ENCODE measurements around the gene PATJ.

Gene PATJ

DNA sequence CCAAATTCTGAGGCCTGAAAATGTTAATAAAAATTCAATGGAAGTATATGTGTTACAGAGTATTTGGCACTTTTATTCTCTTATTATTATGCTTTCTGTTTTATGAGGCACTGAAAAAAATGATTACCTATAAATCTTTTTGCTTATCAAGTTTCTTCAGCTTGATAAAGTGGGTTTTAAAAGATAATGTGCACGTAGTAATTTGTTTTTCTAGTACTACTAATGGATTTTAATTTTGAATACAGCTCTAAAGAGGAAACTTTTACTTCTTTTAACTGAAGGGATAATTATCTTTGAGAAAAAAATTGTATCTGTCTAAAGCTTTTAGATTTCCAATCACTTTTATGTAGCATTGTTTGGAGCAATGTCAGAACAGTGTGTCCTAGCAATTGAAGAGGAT lies 241.0 kb downstream of the PATJ start:
- Mint-ChIP-seq H3K27ac (no peak overlapping the region), H3K4me3 (no peak overlapping the region), H3K36me3 (ENCODE audit: insufficient read depth) (peaks cover 3% of the 10 kb centered on the region), H3K9me3 (no peaks in the 10 kb centered on the region), H3K27me3 (no peaks in the 10 kb centered on the region), H3K4me1 (ENCODE audit: low read depth in 2 of 2) (no peaks in the 10 kb centered on the region)
- ATAC-seq (replicated peaks), result no peak
- no peak for DNase-seq

DNA sequence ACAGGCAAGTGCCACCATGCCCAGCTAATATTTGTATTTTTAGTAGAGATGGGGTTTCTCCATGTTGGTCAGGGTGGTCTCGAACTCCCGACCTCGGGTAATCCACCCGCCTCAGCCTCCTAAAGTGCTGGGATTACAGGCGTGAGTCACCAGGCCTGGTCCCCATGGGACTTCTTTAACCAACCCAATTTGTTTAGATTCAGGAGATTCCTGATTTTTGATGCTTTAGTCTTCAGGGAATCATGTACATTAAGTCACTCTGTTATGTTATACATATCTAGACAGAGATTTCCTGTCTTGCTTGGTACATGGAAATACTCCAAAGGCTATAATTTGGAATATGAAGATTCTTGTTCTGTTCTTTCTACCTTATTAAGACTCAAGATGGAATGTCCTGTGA lies 250.0 kb downstream of the PATJ start:
- Mint-ChIP-seq H3K27ac (no peak overlapping the region), H3K4me1 (ENCODE audit: low read depth in 2 of 2) (no peaks in the 10 kb centered on the region), H3K4me3 (no peak overlapping the region), H3K36me3 (ENCODE audit: insufficient read depth) (peaks cover 13% of the 10 kb centered on the region), H3K9me3 (no peaks in the 10 kb centered on the region), H3K27me3 (no peaks in the 10 kb centered on the region)
- DNase-seq, result no peak
- no peak for ATAC-seq (replicated peaks)

DNA sequence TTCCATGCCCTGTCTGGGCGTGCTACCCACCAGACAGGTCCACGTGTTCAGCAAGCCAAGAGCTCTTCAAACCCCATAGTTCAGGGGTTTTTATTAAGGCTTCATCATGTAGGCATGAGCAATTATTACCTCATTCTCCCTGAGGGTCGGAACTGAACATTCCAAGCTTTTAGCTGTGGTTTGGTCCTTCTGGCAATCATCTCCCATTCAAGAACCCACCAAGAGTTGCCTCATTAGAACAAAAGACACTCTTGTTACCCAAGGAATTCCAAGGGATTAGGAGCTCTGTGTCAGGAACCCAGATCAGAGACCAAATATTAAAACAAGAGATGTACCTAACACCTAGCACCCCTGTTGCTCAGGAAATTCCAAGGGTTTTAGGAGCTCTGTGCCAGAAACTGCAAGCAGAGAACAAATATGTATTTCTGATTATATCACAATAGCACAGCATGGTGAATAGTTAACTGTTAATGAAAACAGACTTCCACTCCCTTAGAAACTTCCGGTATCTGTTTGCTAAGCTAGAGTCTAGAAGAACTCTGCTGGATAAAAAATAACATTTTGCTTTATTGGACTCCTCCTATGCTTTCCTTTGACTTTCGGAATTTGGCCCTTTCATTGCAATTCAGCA lies 251.2 kb downstream of the PATJ start:
- H3K4me3 Mint-ChIP-seq, result no peak overlapping the region
- DNase-seq, result no peak
- H3K36me3 Mint-ChIP-seq (ENCODE audit: insufficient read depth), result peaks cover 16% of the 10 kb centered on the region
- no peak overlapping the region for H3K27ac Mint-ChIP-seq
- H3K27me3 Mint-ChIP-seq, result no peaks in the 10 kb centered on the region
- no peaks in the 10 kb centered on the region for H3K4me1 Mint-ChIP-seq (ENCODE audit: low read depth in 2 of 2)
- no peak for ATAC-seq (replicated peaks)
- H3K9me3 Mint-ChIP-seq, result no peaks in the 10 kb centered on the region

DNA sequence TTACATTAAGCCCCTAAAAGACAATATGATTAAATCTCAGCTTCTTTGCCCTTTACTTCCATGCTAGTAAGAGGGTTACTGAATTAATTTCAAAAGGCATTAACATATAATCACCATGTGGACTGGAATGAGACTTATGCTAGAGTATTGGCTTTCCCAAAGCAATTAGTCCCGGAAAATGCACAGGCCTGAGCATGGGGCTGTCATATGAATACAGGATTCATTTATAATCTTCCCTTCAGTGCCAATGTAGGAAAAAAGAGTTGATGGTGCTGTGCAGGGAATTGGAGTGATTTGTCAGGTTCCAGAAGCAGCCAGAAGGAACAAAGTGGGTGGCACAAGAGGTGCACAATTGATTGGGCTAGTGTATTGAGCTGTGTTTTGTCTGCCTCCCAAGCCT lies 253.4 kb downstream of the PATJ start:
- Mint-ChIP-seq H3K9me3 (peaks cover 0 to 2% of the 10 kb centered on the region in 2 donors), H3K27ac (no peak overlapping the region), H3K27me3 (no peaks in the 10 kb centered on the region), H3K4me1 (ENCODE audit: low read depth in 2 of 2) (no peaks in the 10 kb centered on the region), H3K4me3 (no peak overlapping the region), H3K36me3 (ENCODE audit: insufficient read depth) (peaks cover 16% of the 10 kb centered on the region)
- ATAC-seq (replicated peaks) (no peak), DNase-seq (no peak)

DNA sequence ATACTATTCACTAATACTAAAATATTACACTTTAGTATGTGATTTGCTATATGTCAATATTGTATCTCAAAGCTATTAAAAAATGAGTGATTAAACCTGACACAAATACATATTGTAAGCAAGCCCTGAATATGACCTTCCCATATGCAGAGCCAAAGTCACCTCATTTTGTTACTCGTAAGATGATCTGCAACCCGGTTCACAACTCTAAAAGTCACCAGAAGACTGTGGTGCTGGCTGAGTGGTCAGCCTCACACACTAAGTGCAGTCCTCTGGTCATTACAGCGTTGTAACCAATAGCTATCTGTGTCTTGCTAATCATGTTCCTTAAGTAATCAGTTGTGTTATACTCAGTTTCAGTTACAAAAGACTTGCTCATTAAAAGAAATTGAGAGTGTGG lies 254.8 kb downstream of the PATJ start:
- Mint-ChIP-seq H3K27ac (no peak overlapping the region), H3K4me1 (ENCODE audit: low read depth in 2 of 2) (no peaks in the 10 kb centered on the region), H3K9me3 (peaks cover 0 to 2% of the 10 kb centered on the region in 2 donors), H3K27me3 (no peaks in the 10 kb centered on the region), H3K36me3 (ENCODE audit: insufficient read depth) (peaks cover 11% of the 10 kb centered on the region), H3K4me3 (no peak overlapping the region)
- no peak for DNase-seq
- no peak for ATAC-seq (replicated peaks)

DNA sequence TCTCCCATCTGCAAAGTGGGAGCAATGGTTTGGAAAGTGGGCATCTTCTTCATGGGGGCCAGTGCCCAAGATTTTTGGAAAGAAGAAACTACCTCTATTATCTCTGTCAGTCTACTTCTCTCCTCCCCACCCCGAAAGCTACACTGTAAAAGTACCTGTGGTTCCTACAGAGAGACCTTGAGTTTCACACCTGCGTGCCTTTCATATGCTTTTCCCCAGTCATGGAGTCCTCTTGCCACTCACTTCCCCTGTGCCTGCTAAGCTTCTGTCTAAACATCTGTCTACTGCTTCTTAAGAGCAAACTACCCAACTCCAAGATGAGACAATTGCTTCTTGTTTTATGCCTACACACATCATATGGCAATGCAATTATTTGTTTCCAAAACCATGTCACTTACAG lies 261.5 kb downstream of the PATJ start:
- H3K27me3 Mint-ChIP-seq, result no peaks in the 10 kb centered on the region
- no peak for DNase-seq
- no peak overlapping the region for H3K4me3 Mint-ChIP-seq
- no peaks in the 10 kb centered on the region for H3K36me3 Mint-ChIP-seq (ENCODE audit: insufficient read depth)
- peaks cover 0 to 2% of the 10 kb centered on the region in 2 donors for H3K9me3 Mint-ChIP-seq
- H3K27ac Mint-ChIP-seq, result no peak overlapping the region
- no peak for ATAC-seq (replicated peaks)
- H3K4me1 Mint-ChIP-seq (ENCODE audit: low read depth in 2 of 2), result no peaks in the 10 kb centered on the region

DNA sequence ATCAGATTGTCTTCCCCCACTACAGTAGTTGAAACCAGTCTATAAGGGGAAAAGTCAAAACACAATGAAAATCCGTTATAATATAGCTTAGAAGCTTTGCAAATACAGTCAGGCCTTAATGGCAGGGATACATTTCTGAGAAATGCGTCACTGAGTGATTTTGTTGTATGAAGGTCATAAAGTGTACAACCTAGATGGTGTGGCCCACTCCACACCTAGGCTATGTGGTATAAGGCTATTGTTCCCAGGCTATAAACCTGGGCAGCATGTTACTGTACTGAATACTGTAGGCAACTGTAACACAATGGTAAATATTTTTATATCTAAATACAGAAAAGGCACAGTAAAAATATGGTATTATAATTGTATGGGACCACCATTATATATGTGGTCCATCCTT lies 264.4 kb downstream of the PATJ start:
- ATAC-seq (replicated peaks) (no peak), DNase-seq (no peak)
- H3K27me3 Mint-ChIP-seq, result no peaks in the 10 kb centered on the region
- no peaks in the 10 kb centered on the region for H3K36me3 Mint-ChIP-seq (ENCODE audit: insufficient read depth)
- no peaks in the 10 kb centered on the region for H3K4me1 Mint-ChIP-seq (ENCODE audit: low read depth in 2 of 2)
- H3K27ac Mint-ChIP-seq, result no peak overlapping the region
- no peaks in the 10 kb centered on the region for H3K9me3 Mint-ChIP-seq
- H3K4me3 Mint-ChIP-seq, result no peak overlapping the region

DNA sequence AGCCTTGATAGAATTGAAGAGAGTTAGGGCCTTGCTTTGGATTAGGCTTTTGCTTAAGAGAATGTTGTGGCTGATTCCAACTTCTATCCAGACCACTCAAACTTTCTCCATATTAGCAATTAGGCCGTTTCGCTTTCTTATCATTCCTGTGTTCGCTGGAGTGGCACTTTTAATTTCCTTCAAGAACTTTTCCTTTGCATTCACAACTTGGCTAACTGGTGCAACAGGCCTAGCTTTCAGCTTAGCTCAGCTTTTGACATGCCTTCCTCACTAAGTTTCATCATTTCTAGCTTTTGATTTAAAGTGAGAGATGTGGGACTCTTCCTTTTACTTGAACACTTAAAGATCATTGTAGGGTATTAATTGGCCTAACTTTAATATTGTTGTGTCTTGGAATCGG lies 268.7 kb downstream of the PATJ start:
- H3K4me3 Mint-ChIP-seq, result no peak overlapping the region
- no peak overlapping the region for H3K27ac Mint-ChIP-seq
- ATAC-seq (replicated peaks) (no peak), DNase-seq (no peak)
- no peaks in the 10 kb centered on the region for H3K9me3 Mint-ChIP-seq
- H3K27me3 Mint-ChIP-seq, result no peaks in the 10 kb centered on the region
- no peaks in the 10 kb centered on the region for H3K4me1 Mint-ChIP-seq (ENCODE audit: low read depth in 2 of 2)
- no peaks in the 10 kb centered on the region for H3K36me3 Mint-ChIP-seq (ENCODE audit: insufficient read depth)

DNA sequence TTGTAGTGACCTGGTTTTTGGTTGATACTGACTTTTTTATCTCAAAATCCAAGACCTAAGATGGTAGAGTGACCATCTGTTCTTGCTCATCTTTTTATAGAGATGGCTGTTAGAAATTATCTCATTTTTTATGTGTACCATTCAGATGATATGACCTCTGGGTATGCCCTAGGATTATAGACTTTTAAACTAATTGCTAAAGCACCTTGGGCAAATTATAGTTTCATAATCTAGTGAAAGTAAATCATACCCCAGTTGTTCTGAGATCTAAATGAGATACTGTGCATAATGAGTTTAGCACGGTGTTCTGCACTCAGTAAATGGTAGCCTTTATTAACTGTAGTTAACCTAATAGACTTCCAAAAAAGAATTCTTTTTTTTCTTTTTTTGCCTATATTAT lies 269.8 kb downstream of the PATJ start:
- Mint-ChIP-seq H3K36me3 (ENCODE audit: insufficient read depth) (peaks cover 2% of the 10 kb centered on the region), H3K27ac (no peak overlapping the region)
- no peak for DNase-seq

DNA sequence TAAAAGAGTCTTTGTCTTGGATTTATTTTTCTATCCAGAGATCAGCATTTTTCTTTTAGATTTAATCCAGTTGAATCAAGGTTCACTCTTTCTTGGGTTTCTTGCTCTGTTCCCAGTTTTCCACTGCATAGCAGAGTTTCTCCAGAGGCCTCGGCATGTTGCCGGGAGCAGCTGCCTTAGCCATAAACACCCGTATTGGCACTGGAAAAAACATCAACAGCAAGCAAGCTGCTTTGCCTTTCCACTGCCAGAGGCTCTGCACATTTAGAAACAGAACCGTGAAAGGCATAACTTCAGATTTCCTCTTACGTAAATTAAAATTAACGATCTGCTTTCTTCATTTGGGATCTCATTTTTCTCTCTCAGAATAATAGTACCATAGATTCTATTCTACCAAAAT lies 270.6 kb downstream of the PATJ start:
- Mint-ChIP-seq H3K4me1 (ENCODE audit: low read depth in 2 of 2) (no peaks in the 10 kb centered on the region), H3K9me3 (no peaks in the 10 kb centered on the region), H3K36me3 (ENCODE audit: insufficient read depth) (peaks cover 6% of the 10 kb centered on the region), H3K4me3 (no peak overlapping the region), H3K27ac (no peak overlapping the region), H3K27me3 (no peaks in the 10 kb centered on the region)
- ATAC-seq (replicated peaks) (no peak), DNase-seq (no peak)

More for the DNA sequence above, 269.8 kb downstream of the PATJ start:
- Mint-ChIP-seq H3K4me3 (no peak overlapping the region), H3K27me3 (no peaks in the 10 kb centered on the region), H3K4me1 (ENCODE audit: low read depth in 2 of 2) (no peaks in the 10 kb centered on the region), H3K9me3 (no peaks in the 10 kb centered on the region)
- ATAC-seq (replicated peaks), result no peak

DNA sequence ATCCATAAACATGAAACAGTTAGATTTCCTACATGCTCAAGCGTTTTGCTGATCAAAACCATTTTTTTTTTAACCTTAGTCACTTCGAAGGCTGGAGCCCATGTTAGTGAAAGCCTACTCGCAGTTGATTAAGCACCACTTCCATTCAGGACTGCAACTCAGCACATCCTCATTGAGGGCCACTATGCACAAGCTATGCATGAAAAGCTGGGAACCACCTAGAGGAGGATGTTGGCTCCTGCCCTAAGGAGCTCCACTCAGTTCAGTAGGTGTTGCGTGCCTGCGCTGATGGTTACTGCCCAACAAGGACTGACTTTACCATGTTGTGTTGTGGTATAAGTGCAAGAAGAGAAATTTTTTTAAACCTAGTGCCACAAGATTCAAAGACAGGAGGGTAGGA lies 271.0 kb downstream of the PATJ start:
- no peaks in the 10 kb centered on the region for H3K27me3 Mint-ChIP-seq
- no peak for DNase-seq

DNA sequence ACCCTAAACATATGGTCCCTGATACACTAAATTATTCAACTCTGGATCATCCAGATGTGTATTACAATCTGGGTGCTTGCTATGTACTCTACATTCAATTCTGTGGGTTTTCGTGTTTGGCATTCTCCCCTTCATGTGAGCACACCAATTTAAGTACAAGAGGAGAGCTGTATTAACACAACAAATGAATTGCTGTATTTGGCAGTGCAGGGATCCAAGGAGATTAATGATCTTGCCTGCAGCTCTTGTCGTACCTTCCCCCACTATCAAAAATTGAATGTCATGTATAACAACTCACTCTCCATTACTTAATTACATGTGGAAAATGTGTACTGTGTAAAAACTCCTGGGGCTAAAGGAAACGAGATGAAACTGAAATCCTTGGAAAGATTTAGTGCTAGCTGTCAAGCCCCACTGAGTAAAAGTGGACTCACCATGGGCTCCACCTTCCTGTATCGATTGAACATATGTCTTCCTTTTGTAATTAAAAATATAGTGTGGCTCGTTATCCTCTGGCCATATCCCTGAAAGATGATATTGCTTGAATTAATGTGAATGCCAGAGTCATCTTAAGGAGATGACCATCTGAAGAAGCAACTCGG lies 280.2 kb downstream of the PATJ start:
- Mint-ChIP-seq H3K4me3 (no peak overlapping the region), H3K9me3 (no peaks in the 10 kb centered on the region), H3K27ac (no peak overlapping the region), H3K36me3 (ENCODE audit: insufficient read depth) (peaks cover 9% of the 10 kb centered on the region), H3K27me3 (no peaks in the 10 kb centered on the region), H3K4me1 (ENCODE audit: low read depth in 2 of 2) (peaks cover 2 to 4% of the 10 kb centered on the region in 2 donors)
- ATAC-seq (replicated peaks), result no peak
- no peak for DNase-seq

More for the DNA sequence above, 271.0 kb downstream of the PATJ start:
- Mint-ChIP-seq H3K4me1 (ENCODE audit: low read depth in 2 of 2) (no peaks in the 10 kb centered on the region), H3K36me3 (ENCODE audit: insufficient read depth) (peaks cover 9% of the 10 kb centered on the region), H3K4me3 (no peak overlapping the region), H3K27ac (no peak overlapping the region), H3K9me3 (no peaks in the 10 kb centered on the region)
- no peak for ATAC-seq (replicated peaks)

DNA sequence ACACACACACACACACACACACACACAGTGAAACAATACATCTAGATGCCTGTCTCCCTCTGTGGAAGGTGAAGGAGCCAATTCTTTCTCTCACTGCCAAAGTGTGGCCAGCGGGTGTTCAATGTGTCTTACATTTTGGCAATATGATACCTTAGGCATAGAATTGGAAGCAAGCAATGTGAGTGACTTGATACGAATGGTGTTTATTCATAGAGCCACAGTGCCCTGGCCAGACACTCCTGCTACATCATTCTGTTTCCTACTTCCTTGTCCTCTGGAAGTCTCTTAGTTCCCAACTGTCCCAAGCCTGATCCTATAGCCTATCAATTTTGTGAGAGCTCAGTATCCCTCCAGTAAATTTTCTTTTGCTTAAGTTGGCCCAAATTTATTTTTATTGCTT lies 282.4 kb downstream of the PATJ start:
- H3K27me3 Mint-ChIP-seq, result no peaks in the 10 kb centered on the region
- no peak for ATAC-seq (replicated peaks)
- H3K36me3 Mint-ChIP-seq (ENCODE audit: insufficient read depth), result peaks cover 1% of the 10 kb centered on the region
- no peaks in the 10 kb centered on the region for H3K9me3 Mint-ChIP-seq
- DNase-seq, result no peak
- H3K4me1 Mint-ChIP-seq (ENCODE audit: low read depth in 2 of 2), result peaks cover 2 to 4% of the 10 kb centered on the region in 2 donors
- no peak overlapping the region for H3K27ac Mint-ChIP-seq
- no peak overlapping the region for H3K4me3 Mint-ChIP-seq

DNA sequence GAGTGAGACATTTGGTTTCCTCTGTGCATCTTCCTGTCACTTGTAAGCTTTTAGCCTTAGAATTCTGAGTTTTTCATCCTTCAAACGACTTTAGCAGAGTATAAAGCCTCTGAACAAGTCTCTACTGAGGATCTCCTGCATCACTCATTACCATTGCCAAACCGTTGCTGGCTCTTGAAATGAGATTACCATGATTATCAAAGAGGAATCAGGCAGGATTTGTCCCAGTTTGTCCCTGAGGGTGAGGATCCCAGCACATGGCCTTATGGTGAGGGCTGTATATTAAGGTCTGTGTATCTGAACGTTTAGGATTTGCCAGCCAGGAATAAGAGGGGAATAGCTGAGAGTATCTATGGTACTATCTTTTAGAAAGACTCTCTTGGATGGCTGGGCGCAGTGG lies 282.9 kb downstream of the PATJ start:
- DNase-seq (no peak), ATAC-seq (replicated peaks) (no peak)
- Mint-ChIP-seq H3K36me3 (ENCODE audit: insufficient read depth) (no peaks in the 10 kb centered on the region), H3K27me3 (no peaks in the 10 kb centered on the region), H3K9me3 (no peaks in the 10 kb centered on the region), H3K4me1 (ENCODE audit: low read depth in 2 of 2) (peaks cover 2 to 4% of the 10 kb centered on the region in 2 donors), H3K4me3 (no peak overlapping the region), H3K27ac (no peak overlapping the region)
